Measurements from ENCODE around the gene GRHL1. TPM values are rescaled to one million over a fixed set of nuclear protein-coding genes. Genes with fewer than 3 reads are reported as not detected.

GRHL1 gene
- total and polyA plus RNA-seq, 4 donors = 3.6 to 13.7 (median 6.1) TPM

- 60% methylated on average over 8 of the region's 8 CpGs for WGBS
- Histone ChIP-seq H3K27ac (ENCODE audit: low read depth in 1 of 2, low read length in 2 of 2) (peak overlapping the region; percentile 64 to 72), H3K9ac (ENCODE audit: low read depth in 1 of 2, low read length in 2 of 2) (peak overlapping the region in 1 of 2 donors; percentile 42), H3K36me3 (ENCODE audit: control insufficient read depth in 4 of 4, insufficient read depth in 3 of 4, low read depth in 1 of 4, low read length in 3 of 4) (no peaks in the 10 kb centered on the region), H3K9me3 (ENCODE audit: control insufficient read depth in 4 of 4, low read length in 3 of 4) (no peaks in the 10 kb centered on the region), H3K27me3 (ENCODE audit: control insufficient read depth in 4 of 4, insufficient read depth in 4 of 4, low read length in 3 of 4) (no peaks in the 10 kb centered on the region), H3K4me1 (ENCODE audit: control insufficient read depth in 4 of 4, insufficient read depth in 4 of 4, low read length in 3 of 4) (peaks cover 14 to 35% (median 27%) of the 10 kb centered on the region in 4 donors), H3K4me3 (ENCODE audit: low read depth in 1 of 3, low read length in 3 of 3) (no peak overlapping the region)
- peak; percentile 54 for TF ChIP-seq YY1 (IDR thresholded peaks at IDR 0.05)
- TF ChIP-seq ZBTB33 (IDR thresholded peaks at IDR 0.05) = no peak
- no peak for TF ChIP-seq CTCF (IDR thresholded peaks at IDR 0.05; ENCODE audit: low read depth, low read length, missing input control)
- TF ChIP-seq RAD21 (IDR thresholded peaks at IDR 0.05) = peak in 1 of 2 donors; percentile 37
- TF ChIP-seq HNF4A (conservative IDR thresholded peaks at IDR 0.05) = peak; percentile 44 to 54
- TF ChIP-seq ATF3 (IDR thresholded peaks at IDR 0.05) = no peak
- peak; percentile 89 for TF ChIP-seq SP1 (IDR thresholded peaks at IDR 0.05)
- TF ChIP-seq MAX (IDR thresholded peaks at IDR 0.05) = peak; percentile 56
- TF ChIP-seq JUND (IDR thresholded peaks at IDR 0.05) = no peak
- TF ChIP-seq REST (IDR thresholded peaks at IDR 0.05) = peak; percentile 64
- no peak for TF ChIP-seq TAF1 (conservative IDR thresholded peaks at IDR 0.05)
- no peak for TF ChIP-seq HNF4G (IDR thresholded peaks at IDR 0.05)
- peak; percentile 96 to 97 for TF ChIP-seq RXRA (IDR thresholded peaks at IDR 0.05)
- no peak for TF ChIP-seq GABPA (IDR thresholded peaks at IDR 0.05 in 1 of 2, conservative IDR thresholded peaks at IDR 0.05 in 1 of 2)
- TF ChIP-seq EGR1 (IDR thresholded peaks at IDR 0.05; ENCODE audit: low read depth in 2 of 2) = peak in 1 of 2 donors; percentile 43
- DNase-seq (ENCODE audit: low spot score) = no peak
Observed at GRCh38 chr2:10016802-10017258, 65.3 kb downstream of the GRHL1 start.

All from liver (tissue), 9 donors.